ENCODE measurements around the gene LGALS7. TPM values are rescaled to one million over a fixed set of nuclear protein-coding genes. Genes with fewer than 3 reads are reported as not detected.

LGALS7 gene
- total RNA-seq, 3 donors from 2014 or later (not counting 1 experiment from before 2014, with no cell fraction given): not detected

DNA sequence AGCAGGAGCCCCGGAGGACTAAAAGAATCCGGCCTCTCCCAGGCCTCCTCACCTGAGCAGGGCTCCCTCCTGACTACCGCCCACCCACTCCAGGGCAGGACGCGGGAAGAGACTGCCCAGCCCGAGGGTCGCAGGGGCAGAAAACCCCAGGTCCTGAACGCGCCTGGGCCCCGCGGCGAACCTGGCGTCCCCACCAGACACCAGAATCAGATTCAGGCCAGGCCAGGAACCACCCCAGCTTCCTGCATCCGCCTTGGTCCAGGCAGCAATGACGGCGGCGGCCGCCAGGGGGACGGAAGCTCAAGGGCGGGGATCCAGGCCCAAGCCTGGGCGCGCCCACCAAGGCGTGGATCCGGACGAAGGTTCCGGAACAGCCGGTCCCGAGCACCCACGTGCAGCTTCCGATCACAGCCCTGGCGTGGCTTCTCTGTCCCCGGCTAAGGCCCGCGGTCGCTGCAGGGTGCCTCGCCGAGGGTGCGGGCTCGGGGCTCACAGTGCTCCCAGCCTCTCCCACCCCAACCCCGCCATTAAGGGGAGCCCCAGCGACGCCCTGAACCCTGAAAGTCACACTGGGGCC lies 3.6 kb downstream of the LGALS7 start:
- Histone ChIP-seq H3K36me3 (ENCODE audit: control insufficient read depth, insufficient read depth, low read length) (no peaks in the 10 kb centered on the region), H3K27ac (ENCODE audit: low read length) (peak overlapping the region; percentile 67), H3K4me3 (ENCODE audit: low read length) (peak overlapping the region; percentile 35), H3K4me1 (ENCODE audit: control insufficient read depth, insufficient read depth, low read length) (peaks cover 12% of the 10 kb centered on the region), H3K27me3 (ENCODE audit: control insufficient read depth, insufficient read depth, low read length) (no peaks in the 10 kb centered on the region), H3K9me3 (ENCODE audit: control insufficient read depth, insufficient read depth, low read length) (no peaks in the 10 kb centered on the region)
- ATAC-seq: peak; percentile 90 to 96 (median 91)
- Mint-ChIP-seq H3K36me3 (no peaks in the 10 kb centered on the region), H3K27ac (peak overlapping the region; percentile 85 to 88), H3K9me3 (no peaks in the 10 kb centered on the region), H3K4me1 (peaks cover 7% of the 10 kb centered on the region in 2 donors), H3K27me3 (ENCODE audit: low read depth in 2 of 2) (no peaks in the 10 kb centered on the region), H3K4me3 (peak overlapping the region; percentile 73)
- TF ChIP-seq, protein P1, sequence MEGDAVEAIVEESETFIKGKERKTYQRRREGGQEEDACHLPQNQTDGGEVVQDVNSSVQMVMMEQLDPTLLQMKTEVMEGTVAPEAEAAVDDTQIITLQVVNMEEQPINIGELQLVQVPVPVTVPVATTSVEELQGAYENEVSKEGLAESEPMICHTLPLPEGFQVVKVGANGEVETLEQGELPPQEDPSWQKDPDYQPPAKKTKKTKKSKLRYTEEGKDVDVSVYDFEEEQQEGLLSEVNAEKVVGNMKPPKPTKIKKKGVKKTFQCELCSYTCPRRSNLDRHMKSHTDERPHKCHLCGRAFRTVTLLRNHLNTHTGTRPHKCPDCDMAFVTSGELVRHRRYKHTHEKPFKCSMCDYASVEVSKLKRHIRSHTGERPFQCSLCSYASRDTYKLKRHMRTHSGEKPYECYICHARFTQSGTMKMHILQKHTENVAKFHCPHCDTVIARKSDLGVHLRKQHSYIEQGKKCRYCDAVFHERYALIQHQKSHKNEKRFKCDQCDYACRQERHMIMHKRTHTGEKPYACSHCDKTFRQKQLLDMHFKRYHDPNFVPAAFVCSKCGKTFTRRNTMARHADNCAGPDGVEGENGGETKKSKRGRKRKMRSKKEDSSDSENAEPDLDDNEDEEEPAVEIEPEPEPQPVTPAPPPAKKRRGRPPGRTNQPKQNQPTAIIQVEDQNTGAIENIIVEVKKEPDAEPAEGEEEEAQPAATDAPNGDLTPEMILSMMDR (IDR thresholded peaks at IDR 0.05): peak; percentile 76
- DNase-seq: peak; percentile 88 to 93
- WGBS (ENCODE audit: insufficient coverage): 7% methylated on average over 42 of the region's 42 CpGs
- intact Hi-C loops (cut with micrococcal nuclease): loop anchor here (10.0 kb wide), 1 partner anchor 165 kb away; the partner anchor contains the start of genes MRPS12 and SARS2

DNA sequence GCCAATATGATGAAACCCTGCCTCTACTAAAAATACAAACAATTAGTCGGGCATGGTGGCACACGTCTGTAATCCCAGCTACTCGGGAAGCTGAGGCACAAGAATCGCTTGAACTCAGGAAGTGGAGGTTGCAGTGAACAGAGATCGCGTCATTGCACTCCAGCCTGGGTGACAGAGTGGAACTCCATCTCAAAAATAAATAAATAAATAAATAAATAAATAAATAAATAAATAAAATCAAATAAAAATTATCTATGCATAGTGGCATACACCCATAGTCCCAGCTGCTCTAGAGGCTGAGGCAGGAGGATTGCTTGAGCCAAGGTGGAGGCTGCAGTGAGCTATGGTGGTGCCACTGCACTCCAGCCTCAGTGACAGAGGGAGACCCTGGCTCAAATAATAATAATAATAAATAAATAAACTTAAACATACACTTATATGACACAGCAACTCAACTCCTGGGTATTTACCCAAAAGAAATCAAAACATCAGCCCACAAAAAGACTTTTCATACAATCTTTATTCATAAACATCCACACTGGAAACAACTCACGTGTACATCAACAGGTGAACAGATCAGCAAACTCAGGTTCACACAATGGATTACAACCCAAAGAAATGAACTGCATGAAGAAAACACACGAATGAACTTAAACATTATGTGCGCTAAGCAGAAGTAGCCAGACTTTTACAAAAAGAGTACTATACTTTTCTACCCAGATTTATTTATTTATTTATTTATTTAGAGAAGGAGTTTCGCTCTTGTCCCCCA lies 6.9 kb downstream of the LGALS7 start:
- Mint-ChIP-seq H3K27me3 (ENCODE audit: low read depth in 2 of 2) (no peaks in the 10 kb centered on the region), H3K4me1 (peaks cover 7% of the 10 kb centered on the region in 2 donors), H3K27ac (no peak overlapping the region), H3K9me3 (no peaks in the 10 kb centered on the region), H3K36me3 (no peaks in the 10 kb centered on the region), H3K4me3 (no peak overlapping the region)
- no peak for ATAC-seq
- H3K36me3 ChIP-seq (ENCODE audit: control insufficient read depth, insufficient read depth, low read length): no peaks in the 10 kb centered on the region
- no peak overlapping the region for H3K4me3 ChIP-seq (ENCODE audit: low read length)
- H3K4me1 ChIP-seq (ENCODE audit: control insufficient read depth, insufficient read depth, low read length): peaks cover 12% of the 10 kb centered on the region
- no peak for DNase-seq
- intact Hi-C loops (cut with micrococcal nuclease): loop anchor here (10.0 kb wide), 1 partner anchor 168 kb away; the partner anchor contains the start of genes MRPS12 and SARS2
- H3K9me3 ChIP-seq (ENCODE audit: control insufficient read depth, insufficient read depth, low read length): no peaks in the 10 kb centered on the region
- H3K27me3 ChIP-seq (ENCODE audit: control insufficient read depth, insufficient read depth, low read length): no peaks in the 10 kb centered on the region
- no peak overlapping the region for H3K27ac ChIP-seq (ENCODE audit: low read length)
- TF ChIP-seq, protein P1 (IDR thresholded peaks at IDR 0.05): no peak
- 83% methylated on average over 6 of the region's 10 CpGs for WGBS (ENCODE audit: insufficient coverage)

DNA sequence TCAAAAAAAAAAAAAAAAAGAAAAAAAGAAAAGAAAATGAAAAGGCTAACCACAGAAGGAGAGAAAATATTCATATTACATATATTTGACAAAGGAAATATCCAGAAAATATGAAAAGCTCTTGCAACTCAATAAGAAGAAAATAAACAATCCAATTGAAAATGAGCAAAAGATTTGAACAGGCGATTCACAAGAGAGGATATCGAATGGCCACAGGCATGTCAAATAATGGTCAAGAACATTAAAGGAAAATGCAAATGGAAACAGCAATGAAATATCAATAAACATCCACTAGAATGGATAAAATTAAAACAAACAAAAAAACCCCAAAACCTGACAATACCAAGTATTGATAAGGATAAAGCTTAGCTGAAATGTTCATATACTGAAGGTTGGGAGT lies 8.1 kb downstream of the LGALS7 start:
- no peaks in the 10 kb centered on the region for H3K9me3 Mint-ChIP-seq
- TF ChIP-seq, protein P1 (IDR thresholded peaks at IDR 0.05): no peak
- H3K27me3 Mint-ChIP-seq (ENCODE audit: low read depth in 2 of 2): no peaks in the 10 kb centered on the region
- H3K27ac Mint-ChIP-seq: no peak overlapping the region
- intact Hi-C loops (cut with micrococcal nuclease): loop anchor here (10.0 kb wide), 1 partner anchor 170 kb away; the partner anchor contains the start of genes MRPS12 and SARS2
- H3K4me1 Mint-ChIP-seq: peaks cover 7% of the 10 kb centered on the region in 2 donors
- DNase-seq (no peak), ATAC-seq (no peak)
- Histone ChIP-seq H3K4me3 (ENCODE audit: low read length) (no peak overlapping the region), H3K27me3 (ENCODE audit: control insufficient read depth, insufficient read depth, low read length) (no peaks in the 10 kb centered on the region), H3K36me3 (ENCODE audit: control insufficient read depth, insufficient read depth, low read length) (no peaks in the 10 kb centered on the region), H3K9me3 (ENCODE audit: control insufficient read depth, insufficient read depth, low read length) (no peaks in the 10 kb centered on the region), H3K27ac (ENCODE audit: low read length) (no peak overlapping the region), H3K4me1 (ENCODE audit: control insufficient read depth, insufficient read depth, low read length) (peaks cover 12% of the 10 kb centered on the region)
- WGBS (ENCODE audit: insufficient coverage): 87% methylated on average over 2 of the region's 2 CpGs
- no peak overlapping the region for H3K4me3 Mint-ChIP-seq
- no peaks in the 10 kb centered on the region for H3K36me3 Mint-ChIP-seq
